Skeletal muscle cell (primary cell): ENCODE measurements around the gene RAB3B.

ENCODE experiments used
- DNase-seq: peaks from one replicate; pipeline ENCODE4 v3.0.0-alpha.2; 2010; ENCODE audit warnings: low read depth
- H3K4me3 ChIP-seq: 2 replicates; pipeline ENCODE4 v1.5.1; 2011; ENCODE audit warnings: low read depth, mild to moderate bottlenecking, control low read depth, low read length, moderate library complexity

The RAB3B gene

DNA sequence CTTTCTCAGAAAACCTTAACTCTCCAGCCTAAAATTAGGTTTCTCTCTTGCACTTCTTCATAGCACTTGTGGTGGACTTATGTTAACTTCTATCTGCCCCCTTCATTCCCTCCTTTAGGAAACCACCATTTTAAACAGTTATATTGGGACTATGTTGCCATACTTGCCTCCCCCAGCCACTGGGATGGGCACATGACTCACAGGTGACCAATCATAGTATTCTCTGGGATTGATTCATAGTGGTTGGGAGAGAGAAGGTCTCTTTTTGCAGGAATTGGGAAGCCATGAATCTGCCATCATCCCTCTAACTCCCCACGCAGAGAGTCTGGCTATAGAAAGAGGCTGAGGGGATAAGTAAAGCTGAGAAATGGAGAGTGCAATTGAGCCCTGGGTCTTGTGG, 61.6 kb downstream of the RAB3B start:
- no peak for DNase-seq
- no peak overlapping the region for H3K4me3 ChIP-seq

DNA sequence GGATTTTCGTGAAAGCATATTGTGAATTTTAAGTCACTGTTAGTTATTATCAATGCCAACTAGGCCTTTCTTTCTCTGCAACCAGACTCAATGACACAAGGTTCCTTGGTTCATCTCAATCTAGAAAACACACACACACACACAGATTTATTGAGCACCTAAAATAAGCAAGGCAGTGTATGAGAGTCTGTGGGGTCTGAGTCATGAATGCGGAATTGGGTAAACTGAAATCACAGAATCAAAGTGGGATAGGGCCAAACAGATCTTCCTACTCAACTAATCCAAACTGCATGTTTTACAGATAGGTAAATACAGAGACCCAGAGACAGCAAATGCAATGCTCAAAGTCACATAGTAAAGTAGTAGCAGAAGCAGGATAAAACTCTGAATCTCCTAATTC, 63.5 kb downstream of the RAB3B start:
- no peak for DNase-seq
- no peak overlapping the region for H3K4me3 ChIP-seq

DNA sequence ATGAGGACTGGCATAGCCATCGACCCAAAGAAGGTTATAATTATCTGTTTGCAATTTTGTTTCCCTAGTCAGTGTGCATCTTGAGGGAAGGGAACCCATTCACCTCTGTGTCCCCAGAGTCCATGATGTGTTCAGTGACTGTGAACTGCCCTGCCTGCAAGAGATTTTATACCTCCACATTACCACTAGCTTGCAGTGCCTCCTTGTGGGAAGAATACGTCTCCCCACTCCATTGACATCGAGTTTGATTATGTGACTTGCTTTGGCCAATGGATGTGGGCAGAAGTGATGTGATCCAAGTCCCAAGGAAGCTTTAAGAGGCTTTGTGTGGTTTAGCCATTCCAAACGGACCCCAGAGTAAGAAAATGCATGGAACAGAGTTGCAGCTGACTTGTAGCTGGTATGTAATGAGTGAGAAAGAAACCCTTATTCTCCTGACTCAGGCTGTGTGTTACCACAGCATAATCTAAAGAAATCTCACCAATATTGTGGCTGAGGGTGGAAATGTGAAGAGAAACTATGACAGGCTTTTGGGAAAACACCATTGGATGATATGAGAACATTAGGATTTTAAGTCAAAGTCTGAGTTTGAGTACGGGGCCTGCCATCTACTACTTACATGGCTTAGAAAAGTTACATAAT, 64.2 kb downstream of the RAB3B start:
- no peak overlapping the region for H3K4me3 ChIP-seq
- DNase-seq: no peak

DNA sequence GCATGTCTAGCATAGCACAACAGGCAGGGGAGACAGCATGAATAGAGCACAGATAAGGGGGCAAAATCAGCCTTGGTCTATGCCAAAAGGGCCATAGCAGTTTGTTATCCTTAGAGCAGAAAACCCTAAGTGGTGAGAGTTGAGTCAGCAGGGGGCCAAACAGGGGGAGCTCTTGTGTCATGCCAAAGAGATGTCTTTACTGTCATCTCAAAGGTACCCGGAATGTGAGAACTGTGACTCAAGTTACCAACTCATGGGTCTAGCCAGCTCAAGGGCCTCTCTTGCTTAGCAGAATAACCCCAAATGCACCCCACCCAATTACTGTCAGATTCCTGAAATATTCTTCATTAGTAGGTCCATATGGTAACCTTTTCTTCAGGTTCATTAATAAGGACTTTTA, 66.0 kb downstream of the RAB3B start:
- no peak overlapping the region for H3K4me3 ChIP-seq
- no peak for DNase-seq

DNA sequence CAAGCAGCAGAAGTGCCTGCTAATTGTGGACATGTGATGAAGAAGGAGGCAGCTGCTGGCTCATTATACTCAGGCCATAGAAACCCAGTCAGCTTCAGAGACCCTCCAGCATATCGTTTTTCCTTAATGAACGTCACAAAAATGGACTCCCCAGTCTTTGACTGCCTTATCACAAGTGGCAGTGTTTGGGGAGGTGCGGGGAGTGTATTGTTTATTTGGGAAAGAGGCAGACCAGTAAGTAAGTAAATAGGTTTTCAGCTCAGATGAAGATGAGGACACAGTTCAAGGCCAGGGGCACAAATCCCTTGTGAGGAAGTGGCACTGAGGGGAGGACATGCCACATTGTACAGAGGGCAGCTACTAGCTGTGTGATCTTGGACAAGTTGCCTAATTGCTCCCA, 68.5 kb downstream of the RAB3B start:
- no peak overlapping the region for H3K4me3 ChIP-seq
- no peak for DNase-seq

DNA sequence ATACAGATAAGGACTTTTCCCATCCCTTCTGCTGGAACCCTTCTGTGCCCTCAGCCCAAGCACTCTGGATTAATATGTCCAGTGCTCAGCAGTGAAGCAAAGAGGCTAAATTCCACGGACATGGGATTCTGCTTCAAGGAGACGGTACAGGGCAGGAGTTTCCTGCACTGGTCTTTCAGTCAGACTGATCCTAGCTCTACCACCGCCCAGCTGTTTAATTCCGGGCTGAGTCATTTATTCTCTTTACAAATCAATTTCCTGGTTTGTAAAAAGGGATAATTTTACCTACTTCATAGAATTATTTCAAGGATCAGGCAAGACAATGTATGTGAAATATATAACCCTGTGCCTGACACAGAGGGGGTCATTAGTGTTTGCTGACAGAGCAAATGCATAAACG, 70.4 kb downstream of the RAB3B start:
- DNase-seq: no peak
- no peak overlapping the region for H3K4me3 ChIP-seq

DNA sequence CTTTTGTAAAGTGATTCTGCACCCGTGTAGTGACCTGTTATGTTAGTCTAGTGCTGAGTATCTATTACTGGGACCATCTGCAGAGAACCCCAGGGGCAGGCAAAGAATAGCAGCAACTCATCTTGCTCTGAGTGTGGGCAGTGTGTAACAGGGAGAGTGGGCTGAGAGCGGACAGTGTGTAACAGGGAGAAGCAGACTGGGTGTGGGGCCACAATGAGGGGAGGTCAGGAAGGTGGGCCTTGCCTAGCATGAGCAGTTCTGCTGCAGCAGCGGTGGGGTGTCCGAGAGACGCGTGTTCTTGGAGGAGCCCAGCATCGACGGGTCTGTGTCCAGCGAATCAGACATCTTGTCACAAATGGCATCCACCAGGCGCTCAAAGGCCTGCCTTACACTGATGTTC, 70.8 kb downstream of the RAB3B start:
- H3K4me3 ChIP-seq: no peak overlapping the region
- no peak for DNase-seq

DNA sequence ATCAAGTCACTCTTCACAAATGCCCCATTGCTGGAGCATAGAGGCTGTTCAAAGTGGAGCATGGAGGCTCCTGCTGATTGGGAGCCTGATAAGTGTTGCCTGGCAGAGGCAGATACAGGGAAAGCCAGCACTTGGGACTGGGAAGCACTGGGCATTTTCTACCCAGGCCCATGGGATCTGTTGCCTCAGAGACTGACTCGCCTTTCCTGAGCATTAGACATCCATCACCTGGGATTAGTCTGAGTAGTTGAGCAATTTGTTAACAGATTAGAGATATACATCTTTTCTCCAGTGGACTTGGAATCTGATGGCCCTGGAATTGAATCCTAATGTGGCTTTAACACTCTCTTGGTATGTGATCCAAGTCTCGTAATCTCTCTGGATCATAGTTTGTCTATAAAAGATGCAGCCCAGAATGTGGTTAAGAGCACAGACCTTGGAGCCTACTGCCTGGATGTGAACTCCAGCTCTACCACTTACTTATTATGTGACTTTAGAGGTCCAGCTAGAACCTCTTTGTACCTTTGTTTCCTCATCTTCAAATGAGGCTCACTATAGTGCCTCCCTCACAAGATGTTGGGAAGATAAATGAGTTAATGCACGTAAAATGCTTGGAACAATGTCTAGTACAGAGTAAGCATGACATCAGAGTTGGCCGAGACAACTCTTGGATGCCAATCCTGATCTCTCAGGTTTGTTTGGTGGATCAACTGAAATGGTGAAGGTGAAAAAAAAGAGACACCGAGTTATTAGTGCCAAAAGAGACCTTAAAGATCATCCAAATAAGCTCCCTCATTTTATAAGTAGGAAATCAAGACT, 73.7 kb downstream of the RAB3B start:
- no peak for DNase-seq

DNA sequence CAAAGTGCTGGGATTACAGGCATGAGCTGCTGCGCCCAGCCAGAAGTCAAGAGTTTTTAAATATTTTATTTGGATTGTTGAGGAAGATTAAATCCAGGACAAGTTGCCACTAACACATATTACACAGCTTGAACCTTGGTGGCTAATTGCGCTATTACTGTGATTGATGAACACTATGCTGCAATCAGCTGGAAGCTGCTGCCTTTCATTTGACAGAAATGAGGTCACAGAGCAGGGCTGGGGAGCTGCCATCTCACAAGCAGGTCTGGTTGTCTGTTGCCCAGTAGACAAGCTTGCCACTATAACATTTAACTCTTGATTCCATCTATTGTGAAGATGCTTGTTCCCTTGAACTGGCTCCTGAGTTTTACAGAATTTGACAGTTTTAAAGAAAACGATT, 74.5 kb downstream of the RAB3B start:
- DNase-seq: no peak
- no peak overlapping the region for H3K4me3 ChIP-seq

More for the DNA sequence above, 73.7 kb downstream of the RAB3B start:
- H3K4me3 ChIP-seq: no peak overlapping the region

DNA sequence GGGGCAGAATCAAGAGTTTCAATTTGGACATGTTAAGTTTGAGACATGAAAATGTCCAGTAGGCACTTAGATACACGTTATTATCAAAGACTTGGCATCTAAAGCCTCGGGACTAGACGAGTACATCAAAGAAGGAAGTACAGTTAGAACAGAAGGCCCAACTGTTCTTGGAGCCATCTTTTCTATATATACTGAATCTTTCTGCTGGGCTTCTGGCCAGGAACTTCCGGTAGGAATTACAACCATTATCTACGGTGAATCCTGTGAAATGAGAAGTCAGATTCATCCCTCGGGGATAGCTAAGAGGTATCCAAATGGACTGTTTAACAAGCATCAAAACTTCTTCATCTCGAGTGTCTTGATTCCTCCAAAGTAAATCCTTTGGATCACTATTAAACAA, 77.6 kb downstream of the RAB3B start:
- DNase-seq: no peak
- H3K4me3 ChIP-seq: no peak overlapping the region

DNA sequence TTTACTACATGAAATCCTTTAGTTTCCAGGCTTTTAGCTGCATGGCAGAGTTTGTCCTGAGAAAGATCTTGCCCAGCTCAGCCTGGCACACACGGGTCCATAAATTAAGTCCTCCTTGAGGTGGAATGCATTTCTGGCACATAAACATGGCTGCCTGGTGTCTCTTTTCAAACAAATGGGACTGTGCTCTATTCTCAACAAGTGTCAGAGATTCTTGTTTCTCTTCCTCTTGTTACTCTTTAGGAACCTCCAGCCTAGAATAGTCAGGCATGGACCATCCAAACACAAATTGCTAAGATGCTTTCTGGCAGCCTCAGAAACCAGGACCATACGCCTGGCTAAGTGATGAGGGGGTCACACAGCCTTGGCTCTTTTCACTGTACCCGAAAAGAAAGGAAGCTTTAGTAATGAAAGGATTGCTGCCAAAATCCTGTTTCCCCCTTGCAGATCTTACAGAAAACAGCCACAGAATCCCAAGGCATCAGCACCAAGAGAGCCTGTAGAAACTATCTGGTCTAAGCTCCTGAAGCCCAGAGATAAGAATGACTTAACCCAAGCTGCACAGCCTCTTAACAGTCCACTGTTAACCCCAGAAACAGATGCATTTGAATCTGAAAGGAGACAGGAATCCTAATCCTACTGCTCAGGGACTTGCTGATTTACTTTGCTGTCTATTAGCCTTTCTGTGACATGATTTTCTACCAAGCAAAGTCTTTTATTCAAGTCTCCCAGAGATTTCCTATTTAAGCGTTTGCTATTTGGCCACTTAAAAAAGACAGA, 80.1 kb downstream of the RAB3B start:
- DNase-seq: no peak
- H3K4me3 ChIP-seq: no peak overlapping the region

DNA sequence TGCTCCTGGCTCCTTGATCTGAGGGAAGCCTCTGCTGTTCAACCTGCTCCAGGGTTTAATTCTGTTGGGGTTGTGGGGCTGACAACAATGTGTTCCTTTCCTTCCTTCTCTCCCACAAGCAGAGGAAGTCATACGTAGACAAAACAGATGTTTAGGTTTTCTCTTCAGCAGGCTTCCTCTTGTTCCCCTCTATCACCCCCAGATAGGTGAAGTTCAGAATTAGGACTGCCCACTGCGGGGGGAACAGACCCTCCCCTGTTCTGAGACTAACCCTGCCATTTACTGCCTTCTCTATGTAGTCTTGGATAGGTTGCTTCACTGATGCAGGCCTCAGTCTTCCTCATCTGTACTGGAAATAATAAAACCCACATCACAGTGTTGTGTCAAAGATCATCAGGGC, 82.0 kb downstream of the RAB3B start:
- no peak for DNase-seq
- H3K4me3 ChIP-seq: no peak overlapping the region

DNA sequence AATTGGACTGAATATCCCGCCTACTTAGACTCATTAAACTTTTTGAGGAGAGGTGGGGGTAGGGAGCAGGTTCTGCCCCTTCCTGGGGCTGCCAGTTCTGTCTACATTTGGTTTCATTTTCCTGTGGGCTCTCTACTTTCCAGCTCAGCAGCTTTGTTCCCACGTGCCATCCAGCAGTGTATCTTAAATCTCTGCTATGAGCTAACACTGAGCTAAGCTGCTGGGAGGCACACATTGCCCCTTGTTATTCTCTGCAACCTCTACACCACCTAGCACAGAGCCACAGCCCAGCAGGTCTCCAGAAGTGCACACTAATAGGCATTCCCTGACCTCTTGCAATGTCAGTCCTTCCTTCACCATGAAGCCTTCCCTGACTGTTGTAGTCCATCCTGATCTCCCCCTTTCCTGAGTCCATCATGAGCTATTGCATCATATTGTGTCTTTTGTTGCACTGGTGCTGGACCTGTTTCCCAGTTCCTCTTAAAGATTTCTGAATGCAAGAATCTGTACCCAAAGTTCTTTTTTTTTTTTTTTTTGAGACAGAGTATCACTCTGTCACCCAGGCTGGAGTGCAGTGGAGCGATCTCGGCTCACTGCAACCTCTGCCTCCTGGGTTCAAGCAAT, 83.3 kb downstream of the RAB3B start:
- no peak for DNase-seq
- H3K4me3 ChIP-seq: no peak overlapping the region

DNA sequence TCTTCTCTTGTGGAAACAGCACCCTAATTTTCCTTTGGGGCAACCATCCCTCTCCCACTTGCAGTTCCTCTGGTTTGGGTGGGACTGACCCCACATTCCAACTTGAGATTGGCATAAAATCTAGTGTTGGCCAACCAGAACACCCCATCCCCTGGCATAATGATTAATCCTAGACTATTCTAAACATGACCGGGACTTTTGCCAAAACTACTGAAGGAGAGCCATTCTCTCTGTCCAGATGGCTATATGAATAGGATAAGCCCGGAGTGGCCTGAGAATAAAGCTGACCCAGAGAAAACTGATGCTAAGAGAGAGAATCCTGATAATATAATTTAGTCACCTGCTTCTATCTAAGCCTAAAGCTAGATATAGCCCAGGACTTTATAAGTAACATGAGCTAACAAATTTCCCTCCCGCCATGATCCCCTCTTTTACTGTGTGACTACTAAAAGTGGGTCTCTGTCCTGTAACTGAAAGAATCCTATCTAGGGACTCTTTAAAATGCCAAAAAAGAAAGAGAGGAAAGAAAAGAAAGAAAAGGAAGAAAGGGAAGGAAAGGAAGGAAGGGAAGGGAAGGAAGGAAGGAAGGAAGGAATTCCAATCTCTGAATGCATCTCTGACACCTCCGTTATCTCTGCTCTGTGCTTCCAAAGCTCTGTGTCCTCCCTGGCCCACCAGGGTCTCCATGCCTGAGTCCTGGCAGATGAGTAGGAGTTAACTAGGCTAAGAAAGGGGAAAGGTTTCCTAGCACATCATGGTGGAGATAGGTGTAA, 84.0 kb downstream of the RAB3B start:
- no peak for DNase-seq
- H3K4me3 ChIP-seq: no peak overlapping the region

DNA sequence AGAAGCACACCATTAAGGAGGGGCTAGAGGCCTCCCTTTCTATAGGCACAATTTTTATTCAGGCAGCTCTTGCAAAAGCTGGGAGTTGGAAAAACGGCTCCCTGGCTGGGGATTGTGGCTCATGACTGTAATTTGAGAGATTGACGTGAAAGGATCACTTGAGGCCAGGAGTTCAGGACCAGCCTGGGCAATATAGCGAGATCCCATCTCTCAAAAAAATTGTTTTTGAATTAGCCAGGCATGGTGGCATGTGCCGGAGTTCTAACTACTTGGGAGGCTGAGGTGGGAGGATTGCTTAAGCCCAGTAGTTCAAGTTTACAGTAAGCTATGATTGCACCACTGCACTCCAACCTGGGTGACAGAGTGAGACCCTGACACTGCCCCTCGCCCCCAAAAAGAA, 88.0 kb downstream of the RAB3B start:
- no peak overlapping the region for H3K4me3 ChIP-seq
- no peak for DNase-seq

DNA sequence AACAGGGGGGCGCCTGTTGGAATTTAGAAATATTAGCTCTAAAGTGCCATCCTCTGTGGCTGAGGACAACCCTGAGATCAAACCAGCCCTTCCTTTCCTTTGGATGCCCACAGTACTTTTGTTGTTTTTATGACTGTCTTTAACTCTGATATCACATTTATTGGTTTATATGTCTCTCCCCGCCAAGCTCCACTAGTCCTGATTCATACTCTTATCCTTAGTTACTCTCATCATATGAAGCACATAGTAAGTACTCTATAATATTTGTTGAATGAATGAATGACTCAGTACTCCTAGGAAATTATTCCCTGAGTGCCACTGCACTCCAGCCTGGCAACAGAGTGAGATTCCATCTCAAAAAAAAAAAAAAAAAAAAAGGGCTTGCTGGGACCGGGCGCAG, 89.3 kb downstream of the RAB3B start:
- H3K4me3 ChIP-seq: no peak overlapping the region
- DNase-seq: no peak

DNA sequence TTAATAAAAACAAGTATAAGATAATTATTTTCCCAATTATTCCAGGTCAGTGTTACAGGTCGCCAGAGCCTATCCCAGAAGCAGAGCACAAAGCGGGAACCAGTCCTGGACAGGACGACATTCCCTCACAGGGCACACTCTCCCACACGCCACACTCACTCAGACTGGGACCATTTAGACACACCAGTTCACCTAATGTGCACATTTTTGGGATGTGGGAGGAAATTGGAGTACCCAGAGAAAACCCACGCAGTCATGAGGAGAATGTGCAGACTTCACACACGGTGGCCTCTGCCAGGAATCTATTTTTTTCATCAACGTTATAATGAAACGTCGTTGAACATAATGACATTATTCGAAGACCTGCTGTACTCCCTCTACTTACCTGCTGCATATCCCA, 91.5 kb downstream of the RAB3B start:
- no peak overlapping the region for H3K4me3 ChIP-seq
- no peak for DNase-seq

DNA sequence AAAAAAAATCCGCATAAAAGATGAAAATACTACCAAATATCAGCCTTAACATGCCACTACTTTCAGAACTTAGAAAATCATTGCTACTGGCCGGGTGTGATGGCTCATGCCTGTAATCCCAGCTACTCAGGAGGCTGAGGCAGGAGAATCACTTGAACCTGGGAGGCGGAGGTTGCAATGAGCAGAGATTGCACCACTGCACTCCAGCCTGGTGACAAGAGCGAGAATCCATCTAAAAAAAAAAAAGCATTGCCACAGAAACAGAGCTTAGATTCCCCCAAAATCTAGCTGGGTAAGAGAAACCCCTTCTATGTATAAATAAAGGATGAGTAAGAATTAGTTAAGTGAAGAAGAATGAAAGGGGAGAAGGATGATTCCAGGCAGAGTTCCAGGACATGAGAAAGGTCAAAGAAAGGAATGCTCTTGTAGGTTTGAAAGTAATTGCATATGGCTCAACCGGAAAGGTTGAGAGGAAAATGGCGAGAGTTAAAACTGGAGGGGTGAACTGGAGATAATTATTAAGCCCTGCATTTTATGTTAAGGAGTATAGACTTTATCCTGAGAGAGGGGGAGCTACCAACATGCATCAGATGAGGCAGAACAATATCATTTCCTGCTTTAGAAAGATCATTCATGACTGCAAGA, 92.3 kb downstream of the RAB3B start:
- no peak overlapping the region for H3K4me3 ChIP-seq
- peak; percentile 88 for DNase-seq

DNA sequence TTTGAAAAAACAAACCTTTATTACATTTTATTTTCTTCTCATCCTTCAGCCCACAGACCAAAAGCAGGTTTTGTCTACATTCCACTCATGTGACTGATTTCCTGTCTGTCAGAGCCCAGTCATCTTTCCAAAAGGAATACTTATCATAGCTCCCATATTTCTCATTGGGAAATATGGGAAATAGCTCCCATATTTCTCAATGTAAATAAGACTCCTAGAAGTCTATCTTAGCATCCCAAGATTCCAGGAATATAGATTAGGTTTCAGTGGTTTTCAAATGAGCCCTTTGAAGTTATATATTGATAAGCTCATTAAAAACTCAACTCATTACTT, 92.8 kb downstream of the RAB3B start:
- H3K4me3 ChIP-seq: no peak overlapping the region
- peak; percentile 68 for DNase-seq
